ENCODE data around the gene IGSF3. TPM values are rescaled to one million over a fixed set of nuclear protein-coding genes. Genes with fewer than 3 reads are reported as not detected.
"Not testable (repeated sequence)": the region's sequence is repeated elsewhere in the genome, so short reads cannot be mapped to it uniquely, and the experiment has no call there.

IGSF3 gene
- total and polyA plus RNA-seq, 2 donors: 6.3 to 32.5 TPM

- 9% methylated on average over 24 of the region's 24 CpGs for WGBS
- peak overlapping the region; percentile 56 for H3K4me3 ChIP-seq (ENCODE audit: low read depth, low read length)
- DNase-seq (ENCODE audit: extremely low spot score): no peak
Observed at GRCh38 chr1:116571215-116571919, 96.2 kb downstream of the IGSF3 start.

GRCh38 chr1:116570358-116571214 lies 96.9 kb downstream of the IGSF3 start, which contains the start of gene CD58:
Gene CD58 (minus strand): TSS chr1:116571026. CDS start chr1:116570972, 54 bp downstream.
- Histone ChIP-seq H3K4me3 (ENCODE audit: low read depth, low read length) (peak within 1 kb of the TSS; percentile 56), H3K4me1 (ENCODE audit: insufficient read depth) (no peaks in the 10 kb centered on the region), H3K27ac (ENCODE audit: low read depth) (peak within 1 kb of the TSS; percentile 95), H3K36me3 (ENCODE audit: insufficient read depth) (no peaks in the 10 kb centered on the region)
- under 1% methylated on average over 90 of the region's 90 CpGs for WGBS
- DNase-seq (ENCODE audit: extremely low spot score): peak; percentile 40

More at GRCh38 chr1:116571215-116571919, 96.2 kb downstream of the IGSF3 start:
- H3K4me1 ChIP-seq (ENCODE audit: insufficient read depth): no peaks in the 10 kb centered on the region
- no peaks in the 10 kb centered on the region for H3K36me3 ChIP-seq (ENCODE audit: insufficient read depth)
- peak overlapping the region; percentile 66 for H3K27ac ChIP-seq (ENCODE audit: low read depth)

- H3K27ac ChIP-seq (ENCODE audit: low read depth): peak overlapping the region; percentile 95
- peak overlapping the region; percentile 56 for H3K4me3 ChIP-seq (ENCODE audit: low read depth, low read length)
- 35% methylated on average over 22 of the region's 22 CpGs for WGBS
- H3K36me3 ChIP-seq (ENCODE audit: insufficient read depth): no peaks in the 10 kb centered on the region
- DNase-seq (ENCODE audit: extremely low spot score): no peak
- H3K4me1 ChIP-seq (ENCODE audit: insufficient read depth): no peaks in the 10 kb centered on the region
Observed at GRCh38 chr1:116569776-116570357, 97.7 kb downstream of the IGSF3 start.

GRCh38 chr1:116569381-116569670 lies 98.2 kb downstream of the IGSF3 start:
- no peaks in the 10 kb centered on the region for H3K36me3 ChIP-seq (ENCODE audit: insufficient read depth)
- no peak overlapping the region for H3K27ac ChIP-seq (ENCODE audit: low read depth)
- no peak overlapping the region for H3K4me3 ChIP-seq (ENCODE audit: low read depth, low read length)
- DNase-seq (ENCODE audit: extremely low spot score): no peak
- no peaks in the 10 kb centered on the region for H3K4me1 ChIP-seq (ENCODE audit: insufficient read depth)

GRCh38 chr1:116568662-116569380 lies 98.7 kb downstream of the IGSF3 start:
- Histone ChIP-seq H3K36me3 (ENCODE audit: insufficient read depth) (no peaks in the 10 kb centered on the region), H3K27ac (ENCODE audit: low read depth) (no peak overlapping the region), H3K4me3 (ENCODE audit: low read depth, low read length) (no peak overlapping the region), H3K4me1 (ENCODE audit: insufficient read depth) (no peaks in the 10 kb centered on the region)
- 96% methylated on average over 2 of the region's 2 CpGs for WGBS
- DNase-seq (ENCODE audit: extremely low spot score): no peak

GRCh38 chr1:116567790-116568661 lies 99.5 kb downstream of the IGSF3 start:
- Histone ChIP-seq H3K4me3 (ENCODE audit: low read depth, low read length) (no peak overlapping the region), H3K4me1 (ENCODE audit: insufficient read depth) (no peaks in the 10 kb centered on the region), H3K27ac (ENCODE audit: low read depth) (no peak overlapping the region), H3K36me3 (ENCODE audit: insufficient read depth) (no peaks in the 10 kb centered on the region)
- 85% methylated on average over 4 of the region's 4 CpGs for WGBS
- no peak for DNase-seq (ENCODE audit: extremely low spot score)

GRCh38 chr1:116565222-116565621 lies 102.3 kb downstream of the IGSF3 start:
- 85% methylated on average over 1 of the region's 1 CpG for WGBS
- no peak overlapping the region for H3K27ac ChIP-seq (ENCODE audit: low read depth)
- no peak overlapping the region for H3K4me3 ChIP-seq (ENCODE audit: low read depth, low read length)
- DNase-seq (ENCODE audit: extremely low spot score): no peak
- H3K4me1 ChIP-seq (ENCODE audit: insufficient read depth): no peaks in the 10 kb centered on the region
- no peaks in the 10 kb centered on the region for H3K36me3 ChIP-seq (ENCODE audit: insufficient read depth)

GRCh38 chr1:116564426-116564825 lies 103.1 kb downstream of the IGSF3 start:
- no peaks in the 10 kb centered on the region for H3K36me3 ChIP-seq (ENCODE audit: insufficient read depth)
- no peak overlapping the region for H3K4me3 ChIP-seq (ENCODE audit: low read depth, low read length)
- no peak for DNase-seq (ENCODE audit: extremely low spot score)
- H3K27ac ChIP-seq (ENCODE audit: low read depth): no peak overlapping the region
- 99% methylated on average over 1 of the region's 1 CpG for WGBS
- no peaks in the 10 kb centered on the region for H3K4me1 ChIP-seq (ENCODE audit: insufficient read depth)

- not testable (repeated sequence) for H3K36me3 ChIP-seq (ENCODE audit: insufficient read depth); DNase-seq (ENCODE audit: extremely low spot score); H3K4me3 ChIP-seq (ENCODE audit: low read depth, low read length); H3K4me1 ChIP-seq (ENCODE audit: insufficient read depth); H3K27ac ChIP-seq (ENCODE audit: low read depth)
- WGBS: 96% methylated on average over 4 of the region's 4 CpGs
Observed at GRCh38 chr1:116562465-116562864, 105.1 kb downstream of the IGSF3 start.

GRCh38 chr1:116561563-116561962 lies 106.0 kb downstream of the IGSF3 start:
- peaks cover 2% of the 10 kb centered on the region for H3K4me1 ChIP-seq (ENCODE audit: insufficient read depth)
- H3K27ac ChIP-seq (ENCODE audit: low read depth): no peak overlapping the region
- no peak for DNase-seq (ENCODE audit: extremely low spot score)
- no peak overlapping the region for H3K4me3 ChIP-seq (ENCODE audit: low read depth, low read length)
- H3K36me3 ChIP-seq (ENCODE audit: insufficient read depth): no peaks in the 10 kb centered on the region

GRCh38 chr1:116560704-116561490 lies 106.6 kb downstream of the IGSF3 start:
- H3K4me1 ChIP-seq (ENCODE audit: insufficient read depth): peaks cover 2% of the 10 kb centered on the region
- no peak overlapping the region for H3K4me3 ChIP-seq (ENCODE audit: low read depth, low read length)
- H3K27ac ChIP-seq (ENCODE audit: low read depth): no peak overlapping the region
- WGBS: 82% methylated on average over 4 of the region's 4 CpGs
- H3K36me3 ChIP-seq (ENCODE audit: insufficient read depth): no peaks in the 10 kb centered on the region
- no peak for DNase-seq (ENCODE audit: extremely low spot score)

GRCh38 chr1:116559304-116559761 lies 108.2 kb downstream of the IGSF3 start:
- 88% methylated on average over 8 of the region's 8 CpGs for WGBS
- Histone ChIP-seq H3K4me3 (ENCODE audit: low read depth, low read length) (no peak overlapping the region), H3K4me1 (ENCODE audit: insufficient read depth) (peaks cover 2% of the 10 kb centered on the region), H3K36me3 (ENCODE audit: insufficient read depth) (no peaks in the 10 kb centered on the region), H3K27ac (ENCODE audit: low read depth) (no peak overlapping the region)
- no peak for DNase-seq (ENCODE audit: extremely low spot score)

All from urinary bladder (tissue), 4 donors.